Astrocyte (in vitro differentiated cells and primary cell): ENCODE data around the gene EFNB3.

Source experiments
- EZH2 ChIP-seq: IDR thresholded peaks from 2 replicates; pipeline ENCODE4 v1.6.1; 2012; ENCODE audit warnings: mild to moderate bottlenecking, low read length, inconsistent platforms; ENCODE audit not compliant: insufficient read depth
- TF ChIP-seq, protein P1 (sequence below): IDR thresholded peaks from 2 replicates; pipeline ENCODE4 v1.5.1; 2011; ENCODE audit warnings: low read depth, mild to moderate bottlenecking, inconsistent platforms, low read length, moderate library complexity; ENCODE audit not compliant: insufficient read depth

DNA sequence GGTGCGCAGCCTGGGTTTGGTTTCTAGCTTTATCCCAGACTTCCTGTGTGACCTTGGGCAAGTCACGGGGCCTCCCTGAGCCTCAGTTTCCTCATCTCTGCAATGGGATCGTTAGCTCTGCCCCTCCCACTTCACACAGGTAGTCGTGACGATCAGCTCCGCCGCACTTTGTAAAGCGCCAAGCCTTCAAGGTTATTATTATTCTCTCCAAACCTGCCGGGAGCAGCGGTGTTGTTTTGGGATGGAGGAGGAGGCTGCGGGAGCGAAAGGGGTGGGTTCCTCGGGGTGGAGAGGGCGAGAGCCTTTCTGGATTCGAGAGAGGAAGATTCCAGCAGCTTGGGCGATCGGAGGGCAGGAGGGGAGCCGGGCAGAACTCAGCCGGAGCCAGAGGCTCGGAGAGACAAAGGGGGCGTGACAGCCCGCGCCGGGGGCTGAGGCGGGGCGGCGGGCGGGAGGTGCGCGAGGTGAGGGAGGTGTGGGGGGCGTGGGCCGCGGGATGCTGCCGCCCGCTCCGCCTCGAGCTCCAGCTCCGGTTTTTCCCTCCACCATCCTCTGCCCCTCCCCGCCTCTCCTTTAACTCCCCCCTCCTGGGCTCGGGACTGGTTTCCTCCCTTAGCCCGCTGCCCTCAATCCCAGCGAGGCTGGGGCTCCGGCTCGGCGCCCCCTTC lies at the start of gene EFNB3:
- TF ChIP-seq, protein P1, sequence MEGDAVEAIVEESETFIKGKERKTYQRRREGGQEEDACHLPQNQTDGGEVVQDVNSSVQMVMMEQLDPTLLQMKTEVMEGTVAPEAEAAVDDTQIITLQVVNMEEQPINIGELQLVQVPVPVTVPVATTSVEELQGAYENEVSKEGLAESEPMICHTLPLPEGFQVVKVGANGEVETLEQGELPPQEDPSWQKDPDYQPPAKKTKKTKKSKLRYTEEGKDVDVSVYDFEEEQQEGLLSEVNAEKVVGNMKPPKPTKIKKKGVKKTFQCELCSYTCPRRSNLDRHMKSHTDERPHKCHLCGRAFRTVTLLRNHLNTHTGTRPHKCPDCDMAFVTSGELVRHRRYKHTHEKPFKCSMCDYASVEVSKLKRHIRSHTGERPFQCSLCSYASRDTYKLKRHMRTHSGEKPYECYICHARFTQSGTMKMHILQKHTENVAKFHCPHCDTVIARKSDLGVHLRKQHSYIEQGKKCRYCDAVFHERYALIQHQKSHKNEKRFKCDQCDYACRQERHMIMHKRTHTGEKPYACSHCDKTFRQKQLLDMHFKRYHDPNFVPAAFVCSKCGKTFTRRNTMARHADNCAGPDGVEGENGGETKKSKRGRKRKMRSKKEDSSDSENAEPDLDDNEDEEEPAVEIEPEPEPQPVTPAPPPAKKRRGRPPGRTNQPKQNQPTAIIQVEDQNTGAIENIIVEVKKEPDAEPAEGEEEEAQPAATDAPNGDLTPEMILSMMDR: no peak
- TF ChIP-seq EZH2: no peak
